Smooth muscle cell (in vitro differentiated cells): ENCODE measurements around the gene ARHGAP24. TPM values are rescaled to one million over a fixed set of nuclear protein-coding genes. Genes with fewer than 3 reads are reported as not detected.

Experiments used
- DNase-seq: peaks from one replicate; lab custom pipeline; 2025; ENCODE audit not compliant: unreplicated experiment; lab: John Stamatoyannopoulos, UW
- H2AFZ ChIP-seq: fragments of 200-600 bp; sonication (generic); 2 replicates; pipeline ENCODE4 v1.6.0; 2016; ENCODE audit warnings: antibody characterized with exemption, low read depth, mild to moderate bottlenecking
- H3F3A ChIP-seq: fragments of 200-600 bp; sonication (generic); 2 replicates; pipeline ENCODE4 v1.6.0; 2017; ENCODE audit warnings: antibody characterized with exemption, low read depth
- H3K27ac ChIP-seq: fragments of 200-600 bp; sonication (generic); 2 replicates; pipeline ENCODE4 v1.5.1; 2016; ENCODE audit warnings: low read depth, mild to moderate bottlenecking
- H3K27me3 ChIP-seq: fragments of 200-600 bp; sonication (generic); 2 replicates; pipeline ENCODE4 v1.6.1; 2016; ENCODE audit warnings: low read depth, mild to moderate bottlenecking
- H3K36me3 ChIP-seq: fragments of 200-600 bp; sonication (generic); 2 replicates; pipeline ENCODE4 v1.5.1; 2016; ENCODE audit warnings: low read depth
- H3K4me1 ChIP-seq: fragments of 200-600 bp; sonication (generic); 2 replicates; pipeline ENCODE4 v1.5.1; 2016; ENCODE audit warnings: low read depth
- H3K4me2 ChIP-seq: fragments of 200-600 bp; sonication (generic); 2 replicates; pipeline ENCODE4 v1.6.0; 2016; ENCODE audit warnings: mild to moderate bottlenecking
- H3K4me3 ChIP-seq: fragments of 200-600 bp; sonication (generic); 2 replicates; pipeline ENCODE4 v1.5.1; 2016; ENCODE audit warnings: mild to moderate bottlenecking
- H3K79me2 ChIP-seq: fragments of 200-600 bp; sonication (generic); 2 replicates; pipeline ENCODE4 v1.6.0; 2016; ENCODE audit warnings: low read depth, mild to moderate bottlenecking
- H3K9ac ChIP-seq: fragments of 200-600 bp; sonication (generic); 2 replicates; pipeline ENCODE4 v1.6.0; 2016; ENCODE audit warnings: low read depth
- H3K9me3 ChIP-seq: fragments of 200-600 bp; sonication (generic); replicated peaks from 2 replicates; pipeline ENCODE4 v1.5.1; 2016; ENCODE audit warnings: low read depth
- H4K20me1 ChIP-seq: fragments of 200-600 bp; sonication (generic); 2 replicates; pipeline ENCODE4 v1.6.0; 2016; ENCODE audit warnings: low read depth
- CTCF ChIP-seq: fragments of 200-600 bp; sonication (generic); IDR thresholded peaks from 2 replicates; pipeline ENCODE4 v1.5.1; 2017; ENCODE audit warnings: borderline replicate concordance, mild to moderate bottlenecking, antibody characterized with exemption; ENCODE audit not compliant: insufficient read depth, poor library complexity, severe bottlenecking
- WGBS: methylation state at CpG from one replicate; pipeline ENCODE4 v1.1.7; 2016; ENCODE audit warnings: low lambda C conversion rate; 5-methylcytosine and 5-hydroxymethylcytosine counted together
- polyA plus RNA-seq: library from polyadenylated mRNA; unstranded; fragments of >200 nt; fragmentation: Nextera tagmentation; extraction: Ambion mirVana; gene quantifications from 2 replicates; pipeline ENCODE4 v1.2.1, GENCODE V29; 2016
- total RNA-seq: library from RNA; depleted of rRNA; stranded (reverse); fragments of >200 nt; gene quantifications from 2 replicates; pipeline ENCODE4 v1.2.3, GENCODE V29; 2014

Gene ARHGAP24
- total and polyA plus RNA-seq, 2 experiments from 2014 or later, result 4.9 to 18.2 TPM

GRCh38 chr4:85610450-85610849, 135.5 kb downstream of the ARHGAP24 start:
- H3K27me3 ChIP-seq, result no peaks in the 10 kb centered on the region

GRCh38 chr4:85611661-85612060, 136.7 kb downstream of the ARHGAP24 start:
- H3K79me2 ChIP-seq, result no peaks in the 10 kb centered on the region
- no peaks in the 10 kb centered on the region for H4K20me1 ChIP-seq
- no peak overlapping the region for H2AFZ ChIP-seq
- no peak overlapping the region for H3K4me3 ChIP-seq
- H3K4me1 ChIP-seq, result no peaks in the 10 kb centered on the region
- H3F3A ChIP-seq, result no peaks in the 10 kb centered on the region
- H3K4me2 ChIP-seq, result no peak overlapping the region
- no peaks in the 10 kb centered on the region for H3K36me3 ChIP-seq
- no peaks in the 10 kb centered on the region for H3K27me3 ChIP-seq
- H3K9ac ChIP-seq, result no peak overlapping the region
- H3K9me3 ChIP-seq, result no peaks in the 10 kb centered on the region
- no peak for TF ChIP-seq CTCF
- DNase-seq, result no peak
- H3K27ac ChIP-seq, result no peak overlapping the region

More at GRCh38 chr4:85610450-85610849, 135.5 kb downstream of the ARHGAP24 start:
- Histone ChIP-seq H3K9ac (no peak overlapping the region), H2AFZ (no peak overlapping the region), H3F3A (no peaks in the 10 kb centered on the region), H3K79me2 (no peaks in the 10 kb centered on the region), H3K9me3 (no peaks in the 10 kb centered on the region), H3K4me1 (no peaks in the 10 kb centered on the region), H3K27ac (no peak overlapping the region), H4K20me1 (no peaks in the 10 kb centered on the region), H3K4me3 (no peak overlapping the region), H3K4me2 (no peak overlapping the region), H3K36me3 (no peaks in the 10 kb centered on the region)
- no peak for TF ChIP-seq CTCF
- 88% methylated on average over 2 of the region's 2 CpGs for WGBS
- DNase-seq, result no peak

- H3K79me2 ChIP-seq, result no peaks in the 10 kb centered on the region
- no peaks in the 10 kb centered on the region for H3K4me1 ChIP-seq
- H3F3A ChIP-seq, result no peaks in the 10 kb centered on the region
- no peak overlapping the region for H3K9ac ChIP-seq
- H3K27me3 ChIP-seq, result no peaks in the 10 kb centered on the region
- no peak for DNase-seq
- H4K20me1 ChIP-seq, result no peaks in the 10 kb centered on the region
- no peak for TF ChIP-seq CTCF
- H3K36me3 ChIP-seq, result no peaks in the 10 kb centered on the region
- H3K27ac ChIP-seq, result no peak overlapping the region
- no peak overlapping the region for H2AFZ ChIP-seq
- WGBS, result 94% methylated on average over 1 of the region's 1 CpG
- H3K4me3 ChIP-seq, result no peak overlapping the region
- no peak overlapping the region for H3K4me2 ChIP-seq
- H3K9me3 ChIP-seq, result no peaks in the 10 kb centered on the region
Observed at GRCh38 chr4:85613901-85614300, 139.0 kb downstream of the ARHGAP24 start.

- Histone ChIP-seq H3K9me3 (no peaks in the 10 kb centered on the region), H3K27me3 (no peaks in the 10 kb centered on the region), H3K27ac (no peak overlapping the region), H3K36me3 (no peaks in the 10 kb centered on the region), H3K79me2 (no peaks in the 10 kb centered on the region), H3K4me1 (no peaks in the 10 kb centered on the region), H3F3A (no peaks in the 10 kb centered on the region), H3K4me2 (no peak overlapping the region), H4K20me1 (no peaks in the 10 kb centered on the region), H3K4me3 (no peak overlapping the region), H3K9ac (no peak overlapping the region), H2AFZ (no peak overlapping the region)
- TF ChIP-seq CTCF, result no peak
- no peak for DNase-seq
- 98% methylated on average over 2 of the region's 2 CpGs for WGBS
Observed at GRCh38 chr4:85615952-85616351, 141.0 kb downstream of the ARHGAP24 start.
